Ovary (tissue), 3 donors: ENCODE results near the gene MAD1L1.

Source experiments
- EP300 ChIP-seq: sonication (generic); formaldehyde crosslinking; IDR thresholded peaks from one replicate; pipeline ENCODE4 v1.6.1; 2017; ENCODE audit warnings: antibody characterized with exemption
- TF ChIP-seq, protein P1 (sequence below), 3 donors: fragments of 450-650 bp in 2 of 3; fragments of 200-600 bp in 1 of 3; IDR thresholded peaks; one replicate each; pipeline versions ENCODE4 v1.5.1 to v1.8.0; 2016 to 2022; ENCODE audit warnings: antibody characterized with exemption in 3 of 3, mild to moderate bottlenecking in 1 of 3
- donor health status: DM: no; HTN: no; CAD: no.

DNA sequence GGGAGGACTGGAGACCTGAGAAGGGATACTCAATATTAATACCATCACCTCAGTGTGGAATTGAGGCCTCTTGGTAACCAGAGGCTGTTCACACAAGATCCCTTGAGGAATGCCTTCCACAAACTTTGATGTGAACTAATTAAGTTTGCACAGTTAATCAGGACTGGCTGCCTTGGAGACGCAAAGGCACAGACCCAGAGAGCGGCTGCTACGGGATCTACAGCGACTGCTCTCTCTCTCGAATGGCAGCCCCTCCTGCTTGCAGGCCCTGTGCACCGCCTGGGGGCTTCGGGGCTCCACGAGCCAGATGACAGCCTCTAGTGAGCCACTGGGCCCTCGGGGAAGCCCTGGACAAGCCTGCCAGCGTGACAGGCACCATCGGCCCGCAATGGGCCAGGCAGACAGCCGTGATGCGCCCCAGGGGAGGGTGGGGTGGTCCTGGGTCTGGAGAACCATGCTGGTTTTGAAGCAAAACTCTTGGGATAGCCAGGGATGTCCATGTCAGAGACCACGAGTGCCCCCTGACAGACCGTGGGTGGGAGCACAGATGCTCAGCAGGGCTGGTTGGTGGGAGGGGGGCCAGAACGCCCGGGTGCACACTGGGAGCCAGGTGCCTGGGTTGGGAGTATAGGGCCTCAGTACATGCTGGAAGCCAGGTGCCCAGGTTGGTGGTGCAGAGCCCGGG, 367.0 kb downstream of the MAD1L1 start:
- TF ChIP-seq, protein P1, sequence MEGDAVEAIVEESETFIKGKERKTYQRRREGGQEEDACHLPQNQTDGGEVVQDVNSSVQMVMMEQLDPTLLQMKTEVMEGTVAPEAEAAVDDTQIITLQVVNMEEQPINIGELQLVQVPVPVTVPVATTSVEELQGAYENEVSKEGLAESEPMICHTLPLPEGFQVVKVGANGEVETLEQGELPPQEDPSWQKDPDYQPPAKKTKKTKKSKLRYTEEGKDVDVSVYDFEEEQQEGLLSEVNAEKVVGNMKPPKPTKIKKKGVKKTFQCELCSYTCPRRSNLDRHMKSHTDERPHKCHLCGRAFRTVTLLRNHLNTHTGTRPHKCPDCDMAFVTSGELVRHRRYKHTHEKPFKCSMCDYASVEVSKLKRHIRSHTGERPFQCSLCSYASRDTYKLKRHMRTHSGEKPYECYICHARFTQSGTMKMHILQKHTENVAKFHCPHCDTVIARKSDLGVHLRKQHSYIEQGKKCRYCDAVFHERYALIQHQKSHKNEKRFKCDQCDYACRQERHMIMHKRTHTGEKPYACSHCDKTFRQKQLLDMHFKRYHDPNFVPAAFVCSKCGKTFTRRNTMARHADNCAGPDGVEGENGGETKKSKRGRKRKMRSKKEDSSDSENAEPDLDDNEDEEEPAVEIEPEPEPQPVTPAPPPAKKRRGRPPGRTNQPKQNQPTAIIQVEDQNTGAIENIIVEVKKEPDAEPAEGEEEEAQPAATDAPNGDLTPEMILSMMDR (IDR thresholded peaks at IDR 0.05): no peak
- TF ChIP-seq EP300: no peak
